ACC112 (cell line): ENCODE data around the gene ZNF766.
A peak's percentile ranks its signal among the peaks of the same experiment; 100 is the strongest.
"Not testable (repeated sequence)": the region's sequence is repeated elsewhere in the genome, so short reads cannot be mapped to it uniquely, and the experiment has no call there.

ENCODE experiments used
- H2AFZ ChIP-seq: fragments of 200-600 bp; sonication (generic); one replicate; pipeline ENCODE4 v1.6.0; 2017; ENCODE audit warnings: antibody characterized with exemption, low read length; ENCODE audit not compliant: unreplicated experiment
- H3K27ac ChIP-seq: fragments of 200-600 bp; sonication (generic); 2 replicates; pipeline ENCODE4 v1.5.1; 2014; ENCODE audit warnings: low read depth, mild to moderate bottlenecking, antibody characterized with exemption, low read length, moderate library complexity
- H3K27me3 ChIP-seq: fragments of 200-600 bp; sonication (generic); 2 replicates; pipeline ENCODE4 v1.6.1; 2014; ENCODE audit warnings: mild to moderate bottlenecking, antibody characterized with exemption, low read length, moderate library complexity, mixed read lengths; ENCODE audit not compliant: insufficient read depth
- H3K36me3 ChIP-seq: fragments of 200-600 bp; sonication (generic); 2 replicates; pipeline ENCODE4 v1.6.1; 2016; ENCODE audit warnings: mild to moderate bottlenecking, antibody characterized with exemption, low read length, moderate library complexity, mixed read lengths; ENCODE audit not compliant: insufficient read depth
- H3K4me1 ChIP-seq: fragments of 200-600 bp; sonication (generic); one replicate; pipeline ENCODE4 v1.6.1; 2016; ENCODE audit warnings: low read length, mixed read lengths; ENCODE audit not compliant: insufficient read depth, unreplicated experiment, control insufficient read depth
- H3K4me3 ChIP-seq: fragments of 200-600 bp; sonication (generic); 2 replicates; pipeline ENCODE4 v1.5.1; 2014; ENCODE audit warnings: mild to moderate bottlenecking, low read depth, low read length
- H3K79me2 ChIP-seq: fragments of 200-600 bp; sonication (generic); one replicate; pipeline ENCODE4 v1.6.0; 2016; ENCODE audit warnings: low read length; ENCODE audit not compliant: control insufficient read depth, unreplicated experiment, insufficient read depth

ZNF766 gene

DNA sequence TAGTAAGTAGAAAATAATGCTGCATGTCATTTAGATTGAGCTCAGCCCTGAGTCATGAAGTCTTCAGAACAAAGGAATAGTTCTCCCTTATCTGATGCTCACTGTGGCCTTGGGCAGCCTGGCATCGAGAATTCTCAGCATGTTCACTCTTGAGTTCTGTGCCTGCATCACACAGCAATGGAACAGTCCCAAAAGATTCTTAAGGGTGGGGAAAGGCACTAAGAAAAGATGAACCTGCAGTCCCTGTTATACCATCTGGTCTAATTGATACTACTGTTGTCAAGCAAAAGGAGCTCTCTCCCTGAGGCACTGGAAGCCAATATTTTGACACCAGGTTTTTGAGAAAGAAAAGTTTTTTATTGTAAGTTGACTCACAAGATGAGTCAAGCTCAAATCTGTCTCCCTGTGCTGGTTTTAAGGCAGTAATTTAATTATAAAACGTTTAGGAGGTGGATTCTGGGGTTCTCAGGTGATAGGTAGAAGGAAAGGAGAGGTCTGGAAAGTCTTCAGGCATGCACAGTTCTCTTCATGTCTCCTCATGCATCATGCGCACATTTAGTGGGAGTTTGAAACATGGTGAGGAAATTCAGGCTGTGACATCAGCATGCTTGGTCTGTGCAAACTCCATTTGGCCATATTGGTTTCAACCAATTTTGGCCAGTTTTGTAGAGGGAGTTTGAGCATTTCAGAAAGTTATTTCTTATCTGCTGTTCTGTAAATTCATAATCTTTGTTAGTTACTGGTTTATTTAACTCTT lies 38.1 kb upstream of the ZNF766 start:
- Histone ChIP-seq H3K27me3 (no peaks in the 10 kb centered on the region), H3K4me3 (no peak overlapping the region), H3K36me3 (peaks cover 22% of the 10 kb centered on the region; the same call in 1 of the 2 replicates), H3K79me2 (no peaks in the 10 kb centered on the region), H3K4me1 (no peaks in the 10 kb centered on the region), H2AFZ (no peak overlapping the region), H3K27ac (no peak overlapping the region)

DNA sequence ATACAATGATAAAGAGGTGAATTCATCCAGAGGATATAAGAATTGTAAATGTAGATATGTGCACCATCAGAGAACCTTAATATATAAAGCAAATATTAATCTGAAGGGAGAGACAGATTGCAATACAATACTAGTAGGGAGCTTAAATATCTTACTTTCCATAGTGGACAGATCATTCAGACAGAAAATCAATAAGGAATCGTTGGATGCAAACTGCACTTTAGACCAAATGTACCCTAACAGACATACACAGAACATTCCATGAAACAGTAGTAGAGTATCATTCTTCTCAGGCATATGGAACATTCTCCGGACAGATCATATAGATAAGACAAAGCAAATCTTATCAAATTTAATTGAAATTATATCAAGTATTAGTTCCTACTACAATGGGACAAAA lies 35.0 kb upstream of the ZNF766 start:
- Histone ChIP-seq H3K27ac (no peak overlapping the region), H3K36me3 (no peaks in the 10 kb centered on the region), H3K27me3 (no peaks in the 10 kb centered on the region), H3K4me3 (no peak overlapping the region), H3K4me1 (no peaks in the 10 kb centered on the region), H3K79me2 (no peaks in the 10 kb centered on the region), H2AFZ (no peak overlapping the region)

DNA sequence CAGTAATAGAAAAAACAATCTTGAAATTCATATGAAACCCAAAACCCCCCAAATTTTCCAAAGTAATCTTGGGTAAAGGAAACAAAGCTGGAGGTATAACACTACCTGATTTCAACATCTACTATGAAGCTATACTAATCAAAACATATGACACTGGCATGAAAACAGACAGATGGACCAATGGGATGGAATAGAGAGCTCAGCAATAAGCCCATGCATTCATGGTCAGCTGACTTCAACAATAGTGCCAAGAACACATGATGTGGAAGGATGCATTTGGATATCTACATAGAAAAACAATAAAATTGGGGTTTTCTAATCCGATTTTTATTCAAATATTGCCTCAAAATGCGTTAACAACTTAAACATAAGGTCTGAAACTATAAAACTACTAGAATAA lies 32.2 kb upstream of the ZNF766 start:
- Histone ChIP-seq H3K27me3 (no peaks in the 10 kb centered on the region), H3K4me1 (no peaks in the 10 kb centered on the region), H2AFZ (no peak overlapping the region), H3K4me3 (no peak overlapping the region), H3K36me3 (no peaks in the 10 kb centered on the region), H3K27ac (no peak overlapping the region), H3K79me2 (no peaks in the 10 kb centered on the region)

DNA sequence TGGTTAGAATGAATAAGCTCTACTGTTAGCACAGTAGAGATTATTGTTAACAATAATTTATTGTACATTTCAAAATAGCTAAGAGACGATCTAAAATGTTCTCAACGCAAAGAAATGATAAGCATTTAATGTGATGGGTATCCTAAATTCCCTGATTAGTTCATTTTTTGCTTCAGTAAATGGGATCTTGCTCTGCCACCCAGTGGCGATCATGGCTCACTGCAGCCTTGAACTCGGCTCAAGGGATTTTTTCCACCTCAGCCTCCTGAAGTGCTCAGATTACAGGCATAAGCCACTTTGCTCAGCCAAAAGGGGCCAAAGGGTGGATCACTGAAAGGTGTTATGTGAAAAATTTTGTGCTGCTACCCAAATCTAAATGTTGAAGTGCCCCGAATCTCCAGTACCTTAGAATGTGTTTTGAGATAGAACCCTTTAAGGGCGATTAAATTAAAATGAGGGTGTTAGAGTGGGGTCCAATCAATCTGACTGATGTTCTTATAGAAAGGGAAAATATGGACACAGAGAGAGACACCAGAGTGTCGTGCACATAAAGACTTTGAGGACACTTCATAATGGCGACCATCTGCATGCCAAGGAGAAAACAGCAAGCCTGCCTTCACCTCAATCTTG lies 31.5 kb upstream of the ZNF766 start:
- H3K27me3 ChIP-seq: no peaks in the 10 kb centered on the region
- H2AFZ ChIP-seq: no peak overlapping the region
- H3K4me1 ChIP-seq: no peaks in the 10 kb centered on the region
- H3K36me3 ChIP-seq: no peaks in the 10 kb centered on the region
- H3K27ac ChIP-seq: no peak overlapping the region
- H3K4me3 ChIP-seq: no peak overlapping the region
- no peaks in the 10 kb centered on the region for H3K79me2 ChIP-seq

DNA sequence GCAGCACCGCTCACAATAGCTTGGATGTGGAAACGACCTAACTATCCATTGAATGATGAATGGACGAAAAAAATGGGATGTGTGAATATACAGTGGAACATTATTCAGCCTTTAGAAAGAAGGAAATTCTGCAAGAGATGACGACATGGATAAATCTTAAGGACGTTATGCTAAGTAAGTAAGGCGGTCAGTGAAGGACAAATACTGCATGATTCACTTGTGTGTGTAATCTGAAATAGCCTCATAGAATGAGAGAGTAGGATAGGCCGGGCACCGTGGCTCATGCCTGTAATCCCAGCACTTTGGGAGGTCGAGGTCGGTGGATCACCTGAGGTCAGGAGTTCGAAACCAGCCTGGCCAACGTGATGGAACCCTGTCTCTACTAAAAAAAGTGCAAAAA lies 25.4 kb upstream of the ZNF766 start:
- no peaks in the 10 kb centered on the region for H3K79me2 ChIP-seq
- no peaks in the 10 kb centered on the region for H3K27me3 ChIP-seq
- H3K4me3 ChIP-seq: no peak overlapping the region
- no peak overlapping the region for H3K27ac ChIP-seq
- H3K36me3 ChIP-seq: no peaks in the 10 kb centered on the region
- H3K4me1 ChIP-seq: no peaks in the 10 kb centered on the region
- no peak overlapping the region for H2AFZ ChIP-seq

DNA sequence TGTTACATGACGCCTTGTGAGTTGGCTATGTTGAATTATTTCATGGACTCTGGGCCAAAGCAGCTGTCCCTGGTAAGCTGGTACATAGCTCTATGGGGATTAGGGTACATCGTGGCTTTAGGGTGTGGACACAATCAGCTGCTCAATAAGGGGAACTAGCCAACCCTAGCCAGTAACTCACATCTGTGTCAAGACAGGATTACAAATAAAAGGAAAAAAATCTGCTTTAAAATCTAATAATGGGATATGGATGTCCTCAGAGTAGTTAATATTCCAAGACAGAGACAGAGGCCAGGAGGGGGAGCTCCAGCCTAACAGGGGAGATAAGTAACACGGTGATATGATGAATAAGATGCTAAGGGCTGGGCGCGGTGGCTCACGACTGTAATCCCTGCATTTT lies 21.1 kb upstream of the ZNF766 start:
- Histone ChIP-seq H3K79me2 (no peaks in the 10 kb centered on the region), H3K4me1 (no peaks in the 10 kb centered on the region), H2AFZ (no peak overlapping the region), H3K4me3 (no peak overlapping the region), H3K27ac (no peak overlapping the region), H3K36me3 (no peaks in the 10 kb centered on the region), H3K27me3 (no peaks in the 10 kb centered on the region)

DNA sequence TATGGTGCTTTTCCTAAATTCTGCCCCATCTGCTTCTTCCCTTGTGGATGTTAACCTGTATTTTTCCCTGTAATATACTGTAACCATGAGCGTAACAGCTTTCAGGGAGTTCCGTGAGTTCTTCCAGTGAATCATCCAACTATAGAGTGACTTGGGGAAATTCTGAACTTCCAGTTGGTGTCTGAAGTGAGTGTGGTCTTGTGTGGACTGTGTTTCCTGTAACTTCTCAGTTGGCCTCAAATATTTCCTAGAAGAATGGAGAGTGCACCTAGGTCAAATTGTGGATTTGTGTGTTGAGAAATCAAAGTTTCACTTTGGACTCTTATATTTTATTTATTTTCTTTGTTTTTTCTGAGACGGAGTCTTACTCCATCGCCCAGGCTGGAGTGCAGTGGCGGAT lies 11.0 kb upstream of the ZNF766 start:
- no peak overlapping the region for H3K4me3 ChIP-seq
- H3K27ac ChIP-seq: no peak overlapping the region

DNA sequence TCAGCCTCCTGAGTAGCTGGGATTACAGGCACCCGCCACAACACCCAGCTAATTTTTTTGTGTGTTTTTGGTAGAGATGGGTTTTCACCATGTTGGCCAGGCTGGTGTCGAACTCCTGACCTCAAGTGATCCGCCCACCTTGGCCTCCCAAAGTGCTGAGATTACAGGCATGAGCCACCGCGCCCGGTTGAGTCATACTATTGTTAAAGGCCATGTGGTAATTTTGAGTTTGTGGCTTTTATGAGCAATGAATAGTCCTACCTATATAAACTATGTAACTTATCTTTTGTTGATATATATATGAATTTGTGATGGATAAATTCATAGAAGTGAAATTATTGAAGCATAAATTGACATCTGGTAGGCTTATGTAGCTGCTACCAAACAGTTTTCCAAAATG lies 3.8 kb upstream of the ZNF766 start:
- not testable (repeated sequence) for H3K36me3 ChIP-seq, H2AFZ ChIP-seq, H3K27ac ChIP-seq, H3K4me1 ChIP-seq, H3K79me2 ChIP-seq, H3K27me3 ChIP-seq, H3K4me3 ChIP-seq

More for the DNA sequence above, 11.0 kb upstream of the ZNF766 start:
- Histone ChIP-seq H3K36me3 (no peaks in the 10 kb centered on the region), H2AFZ (no peak overlapping the region), H3K79me2 (no peaks in the 10 kb centered on the region), H3K27me3 (no peaks in the 10 kb centered on the region; the same call in none of the 2 replicates), H3K4me1 (no peaks in the 10 kb centered on the region)

DNA sequence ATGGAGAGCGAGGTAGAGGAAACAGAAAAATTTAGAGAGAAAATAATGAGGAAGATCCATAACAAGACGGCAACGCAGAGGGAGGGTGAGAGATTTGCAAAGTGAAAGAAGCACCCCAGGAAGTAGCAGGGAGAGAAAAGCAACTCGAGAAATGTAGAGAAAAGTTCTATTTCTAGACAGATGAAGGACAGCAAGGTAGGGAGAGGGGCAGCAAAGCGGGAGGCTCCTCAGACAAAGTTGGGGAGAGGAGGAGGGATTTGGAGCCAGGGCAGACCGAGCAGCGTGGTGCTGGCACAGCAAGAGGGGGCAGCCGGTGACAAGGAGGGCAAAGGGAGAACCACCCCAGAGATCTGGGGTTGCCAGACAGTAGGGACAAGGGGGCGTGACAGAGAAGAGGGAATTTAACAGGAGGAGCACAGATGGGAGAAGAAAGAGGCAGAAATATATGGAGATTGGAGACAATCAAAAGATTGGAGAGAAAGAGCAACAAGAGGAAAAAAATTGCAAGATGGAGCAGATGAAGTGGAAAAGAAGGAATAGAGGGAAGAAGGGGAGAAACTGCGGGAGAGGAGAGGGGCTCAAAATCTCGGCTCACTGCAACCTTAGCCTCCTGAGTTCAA lies 989 bp downstream of the ZNF766 start:
- peak overlapping the region; percentile 75 for H2AFZ ChIP-seq
- H3K4me1 ChIP-seq: no peaks in the 10 kb centered on the region
- H3K27me3 ChIP-seq: no peaks in the 10 kb centered on the region
- peak overlapping the region; percentile 95 for H3K27ac ChIP-seq
- H3K36me3 ChIP-seq: peaks cover 13% of the 10 kb centered on the region
- H3K4me3 ChIP-seq: peak overlapping the region; percentile 98
- H3K79me2 ChIP-seq: peaks cover 44% of the 10 kb centered on the region

DNA sequence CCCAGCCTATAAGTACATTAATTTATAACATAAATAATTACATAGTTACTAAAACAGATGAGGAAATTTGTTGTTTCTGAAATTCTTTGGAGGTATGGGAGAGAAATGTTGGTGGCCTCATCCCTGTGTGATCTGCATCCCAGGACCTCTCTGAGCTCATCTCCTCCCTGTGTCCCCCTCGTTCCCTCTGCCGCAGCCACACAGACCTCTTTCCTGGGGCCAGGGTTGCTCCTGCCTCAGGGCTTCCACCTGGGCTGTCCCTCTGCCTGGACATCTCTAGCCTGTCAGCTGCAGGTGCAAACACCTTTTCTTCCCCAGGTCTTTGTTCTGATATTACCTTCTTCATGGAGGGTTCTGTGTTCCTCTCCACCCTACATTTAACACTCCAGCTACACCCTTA lies 3.9 kb downstream of the ZNF766 start:
- Histone ChIP-seq H2AFZ (no peak overlapping the region), H3K4me1 (no peaks in the 10 kb centered on the region), H3K79me2 (peaks cover 59% of the 10 kb centered on the region), H3K4me3 (no peak overlapping the region), H3K27ac (no peak overlapping the region), H3K36me3 (peaks cover 15% of the 10 kb centered on the region), H3K27me3 (no peaks in the 10 kb centered on the region)

DNA sequence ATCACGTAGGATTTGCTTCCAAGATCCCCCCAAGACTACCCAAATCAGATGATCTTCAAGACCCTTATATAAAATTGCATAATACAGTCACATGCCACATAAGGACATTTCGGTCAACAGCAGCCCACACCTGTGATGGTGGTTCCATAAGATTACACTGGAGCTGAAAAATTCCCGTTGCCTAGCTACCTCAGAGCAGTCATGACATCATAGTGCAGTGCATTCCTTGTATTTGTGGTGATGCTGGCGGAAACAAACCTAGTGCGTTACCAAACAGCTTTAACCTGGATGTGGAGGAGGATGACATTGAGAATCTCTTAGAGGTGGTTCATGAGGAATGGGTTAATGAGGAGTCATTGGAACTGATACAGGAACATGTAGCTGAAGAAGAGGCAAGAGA lies 4.8 kb downstream of the ZNF766 start:
- Histone ChIP-seq H2AFZ (no peak overlapping the region), H3K79me2 (peaks cover 62% of the 10 kb centered on the region), H3K4me3 (no peak overlapping the region), H3K27me3 (no peaks in the 10 kb centered on the region), H3K27ac (no peak overlapping the region), H3K4me1 (no peaks in the 10 kb centered on the region), H3K36me3 (peaks cover 15% of the 10 kb centered on the region)
